GM21390 (cell line): ENCODE measurements around the gene IL1RN.

Experiments used
- ATAC-seq: cut with Tn5 transposase; IDR thresholded peaks from one replicate; pipeline ENCODE4 v1.9.1; 2021; ENCODE audit not compliant: unreplicated experiment

Gene IL1RN

GRCh38 chr2:113173542-113174375 lies 46.4 kb downstream of the IL1RN start, which contains the start of gene PSD4:
Gene PSD4, plus strand, starts transcription at chr2:113173971. Its CDS starts 8,486 bp downstream, at chr2:113182457.
- ATAC-seq, result peak; percentile 79

GRCh38 chr2:113174376-113174750 lies 47.0 kb downstream of the IL1RN start:
- no peak for ATAC-seq

- ATAC-seq, result peak; percentile 67
These were observed 47.7 kb downstream of the IL1RN start for GRCh38 chr2:113175042-113175628.

GRCh38 chr2:113175736-113176695 lies 48.6 kb downstream of the IL1RN start:
- no peak for ATAC-seq

- no peak for ATAC-seq
These were observed 49.4 kb downstream of the IL1RN start for GRCh38 chr2:113176696-113177355.

GRCh38 chr2:113178069-113178746 lies 50.8 kb downstream of the IL1RN start:
- no peak for ATAC-seq

- ATAC-seq, result no peak
These were observed 51.5 kb downstream of the IL1RN start for GRCh38 chr2:113178891-113179290.

GRCh38 chr2:113179446-113180045 lies 52.1 kb downstream of the IL1RN start:
- ATAC-seq, result no peak

GRCh38 chr2:113180131-113180946 lies 52.9 kb downstream of the IL1RN start:
- no peak for ATAC-seq

GRCh38 chr2:113181258-113182051 lies 54.1 kb downstream of the IL1RN start:
- no peak for ATAC-seq

- no peak for ATAC-seq
These were observed 55.3 kb downstream of the IL1RN start for GRCh38 chr2:113182471-113183260.

GRCh38 chr2:113183264-113183663 lies 55.9 kb downstream of the IL1RN start:
- ATAC-seq, result no peak
